Raji (cell line): Measurements from ENCODE around the gene UBL4A.

Experiments used
- POLR2A ChIP-seq: IDR thresholded peaks from 2 replicates; pipeline ENCODE4 v1.6.1; 2011; ENCODE audit warnings: low read depth, low read length, control low read depth; ENCODE audit not compliant: insufficient read depth

UBL4A gene

GRCh38 chrX:154515090-154515965 is 28.9 kb upstream of the UBL4A start:
- no peak for TF ChIP-seq POLR2A

DNA sequence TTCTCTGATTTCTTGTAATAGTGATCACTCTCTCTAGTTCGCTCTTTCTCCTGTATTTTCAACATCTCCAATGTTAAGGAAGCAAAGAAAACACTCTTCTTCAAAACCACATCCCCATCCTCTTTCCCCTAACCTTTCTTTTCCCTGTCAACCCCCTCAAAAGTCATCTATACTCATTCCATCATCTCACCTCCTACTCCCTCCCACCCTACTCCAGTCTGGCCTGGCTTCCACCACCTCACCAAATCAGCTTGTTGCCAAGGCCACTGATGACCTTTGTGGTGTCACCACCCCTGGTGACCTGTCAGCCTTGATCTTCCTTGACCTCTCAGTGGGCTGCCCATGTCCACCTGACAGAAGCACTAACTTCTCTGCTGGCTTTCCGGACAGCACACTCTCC is 27.3 kb upstream of the UBL4A start:
- TF ChIP-seq POLR2A: no peak

DNA sequence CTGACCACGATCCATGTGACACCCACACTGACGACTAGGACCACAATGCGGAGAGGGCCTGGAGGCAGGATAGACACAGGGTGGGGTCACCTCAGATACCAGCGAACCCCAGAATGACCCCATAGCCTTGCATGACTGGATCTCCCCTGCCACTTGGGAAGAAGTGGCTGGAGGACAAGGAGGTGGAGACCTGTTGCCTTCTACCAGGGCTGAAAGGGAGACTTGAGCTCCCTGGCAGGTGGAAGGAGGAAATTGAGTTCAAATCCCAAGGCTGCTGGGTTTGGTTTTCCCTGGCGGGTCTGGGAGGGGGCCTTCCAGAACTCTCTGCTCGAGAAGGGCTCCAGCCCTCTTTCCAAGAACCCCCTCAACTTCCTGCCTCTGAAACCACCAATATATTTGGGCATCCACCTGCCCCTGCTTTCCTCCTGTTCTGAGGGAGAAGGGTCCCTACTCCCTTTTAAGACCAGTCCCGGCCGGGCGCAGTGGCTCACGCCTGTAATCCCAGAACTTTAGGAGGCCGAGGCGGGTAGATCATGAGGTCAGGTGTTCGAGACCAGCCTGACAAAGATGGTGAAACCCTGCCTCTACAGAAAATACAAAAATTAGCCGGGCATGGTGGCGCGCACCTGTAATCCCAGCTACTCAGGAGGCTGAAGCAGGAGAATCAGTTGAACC is 26.6 kb upstream of the UBL4A start:
- no peak for TF ChIP-seq POLR2A

DNA sequence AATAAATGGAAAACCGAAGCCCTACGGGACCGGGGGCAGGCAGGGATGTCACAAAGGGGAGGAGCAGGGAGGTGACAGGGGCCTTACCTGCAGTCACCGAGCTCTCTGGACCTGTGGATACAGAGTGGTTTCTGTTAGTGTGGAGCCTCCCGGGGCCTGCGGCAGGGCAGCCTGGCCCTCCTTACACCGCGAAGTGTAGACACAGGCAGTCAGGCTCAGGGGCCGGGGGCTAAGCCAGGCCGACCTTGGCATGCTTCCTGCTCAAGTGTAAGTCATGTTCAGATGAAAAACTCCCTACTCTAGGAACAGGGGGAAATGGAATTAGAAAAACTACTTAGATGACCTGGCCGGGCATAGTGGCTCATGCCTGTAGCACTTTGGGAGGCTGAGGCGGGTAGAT is 25.3 kb upstream of the UBL4A start:
- TF ChIP-seq POLR2A: no peak

DNA sequence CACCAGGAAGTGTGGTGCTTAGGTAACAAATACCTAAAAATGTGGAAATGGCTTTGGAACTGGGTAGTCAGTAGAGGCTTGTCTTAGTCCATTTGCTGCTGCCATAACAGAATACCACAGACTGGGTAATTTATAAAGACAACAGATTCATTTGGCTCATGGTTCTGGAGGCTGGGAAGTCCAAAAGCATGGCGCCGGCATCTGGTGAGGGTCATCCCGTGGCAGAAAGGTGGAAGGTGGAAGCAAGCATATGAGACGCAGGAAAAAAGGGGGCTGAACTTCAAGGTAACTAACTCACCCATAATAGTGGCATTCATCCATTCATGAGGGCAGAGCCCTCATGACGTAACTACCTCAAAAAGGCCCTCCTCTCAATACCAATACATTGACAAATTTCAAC is 23.0 kb upstream of the UBL4A start:
- TF ChIP-seq POLR2A: no peak

GRCh38 chrX:154508384-154508745 is 21.9 kb upstream of the UBL4A start:
- TF ChIP-seq POLR2A: no peak

- TF ChIP-seq POLR2A: no peak
Observed at GRCh38 chrX:154507673-154508383, 21.4 kb upstream of the UBL4A start.

GRCh38 chrX:154506483-154507332 is 20.3 kb upstream of the UBL4A start:
- no peak for TF ChIP-seq POLR2A

GRCh38 chrX:154505734-154506133 is 19.3 kb upstream of the UBL4A start:
- no peak for TF ChIP-seq POLR2A

GRCh38 chrX:154502989-154503388 is 16.6 kb upstream of the UBL4A start:
- TF ChIP-seq POLR2A: no peak

DNA sequence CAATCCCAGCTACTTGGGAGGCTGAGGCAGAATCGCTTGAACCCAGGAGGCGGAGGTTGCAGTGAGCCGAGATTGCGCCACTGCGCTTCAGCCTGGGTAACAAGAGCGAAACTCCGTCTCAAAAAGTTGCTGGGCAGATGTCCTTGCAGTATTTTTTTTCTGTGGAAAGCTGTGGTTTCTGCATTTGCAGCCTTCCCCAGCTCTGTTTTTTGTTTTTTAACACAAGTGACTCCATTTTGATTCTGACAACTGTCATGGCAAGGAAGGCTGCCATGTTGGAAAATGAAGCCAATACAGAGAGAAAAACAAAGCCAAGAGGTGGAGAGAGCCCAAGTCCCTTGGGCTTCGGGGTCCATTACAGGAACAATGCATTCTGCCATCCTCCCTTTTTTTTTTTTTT is 15.7 kb upstream of the UBL4A start:
- no peak for TF ChIP-seq POLR2A

- TF ChIP-seq POLR2A: no peak
Observed at GRCh38 chrX:154495472-154495922, 9.1 kb upstream of the UBL4A start.

GRCh38 chrX:154494715-154495114 is 8.3 kb upstream of the UBL4A start:
- TF ChIP-seq POLR2A: no peak

GRCh38 chrX:154490414-154491083 is 4.1 kb upstream of the UBL4A start, which contains the start of gene SLC10A3:
SLC10A3 (minus strand) TSS chrX:154490629; CDS start chrX:154488940, 1,689 bp downstream.
- TF ChIP-seq POLR2A: peak; percentile 85
